UCSD-AML1 (cell line): Measurements from ENCODE around the gene LENG9.
A peak's percentile ranks its signal among the peaks of the same experiment; 100 is the strongest.

Experiments
- DNase-seq: peaks from one replicate; lab custom pipeline; 2025; ENCODE audit not compliant: unreplicated experiment; lab: John Stamatoyannopoulos, UW

LENG9 gene

DNA sequence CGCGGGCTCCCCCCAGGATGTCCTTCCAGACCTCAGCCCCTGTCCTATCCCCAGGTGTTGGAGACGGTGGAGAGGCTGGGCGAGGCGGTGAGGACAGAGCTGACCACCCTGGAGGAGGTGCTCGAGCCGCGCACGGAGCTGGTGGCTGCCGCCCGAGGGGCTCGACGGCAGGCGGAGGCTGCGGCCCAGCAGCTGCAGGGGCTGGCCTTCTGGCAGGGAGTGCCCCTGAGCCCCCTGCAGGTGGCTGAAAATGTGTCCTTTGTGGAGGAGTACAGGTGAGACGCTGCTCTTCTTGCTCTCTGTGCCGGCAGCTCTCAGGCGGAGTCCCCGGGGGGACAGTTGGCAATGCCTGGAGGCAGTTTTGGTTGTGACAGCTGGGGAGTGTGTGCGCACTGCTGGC is 41.4 kb downstream of the LENG9 start:
- DNase-seq: no peak

DNA sequence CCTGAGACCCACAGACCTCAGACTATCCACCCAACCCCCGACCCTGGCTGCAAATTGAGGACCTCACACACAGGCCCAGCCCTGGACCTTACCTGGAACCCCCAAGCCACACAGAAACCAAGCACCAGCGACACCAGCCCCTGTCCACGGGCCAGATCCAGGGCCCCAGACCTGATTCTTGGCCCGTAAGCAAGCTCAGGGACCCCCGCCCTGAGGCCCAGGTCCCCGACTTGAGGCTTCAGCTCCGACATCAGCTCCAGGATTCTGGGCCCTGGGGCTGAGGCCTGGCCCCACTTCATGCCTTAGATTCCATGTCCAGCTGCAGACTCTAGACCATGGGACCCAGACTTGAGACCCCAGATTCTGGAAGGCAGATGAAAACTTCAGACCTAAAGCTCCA is 42.1 kb downstream of the LENG9 start:
- DNase-seq: no peak

DNA sequence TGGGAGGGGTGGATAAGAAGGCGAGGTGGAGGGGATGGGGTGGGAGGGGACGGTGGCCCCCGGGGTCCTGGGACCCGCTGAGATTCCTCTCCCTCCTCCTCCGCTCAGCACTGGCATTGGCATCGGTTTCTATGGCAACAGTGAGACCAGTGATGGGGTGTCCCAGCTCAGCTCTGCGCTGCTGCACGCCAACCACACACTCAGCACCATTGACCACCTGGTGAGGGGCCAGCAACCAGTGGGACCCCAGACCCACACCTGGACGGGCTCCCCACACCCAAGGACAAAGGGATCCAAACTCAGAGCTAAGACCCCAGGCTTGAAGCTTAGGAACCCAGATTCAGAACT is 42.4 kb downstream of the LENG9 start:
- DNase-seq: no peak

DNA sequence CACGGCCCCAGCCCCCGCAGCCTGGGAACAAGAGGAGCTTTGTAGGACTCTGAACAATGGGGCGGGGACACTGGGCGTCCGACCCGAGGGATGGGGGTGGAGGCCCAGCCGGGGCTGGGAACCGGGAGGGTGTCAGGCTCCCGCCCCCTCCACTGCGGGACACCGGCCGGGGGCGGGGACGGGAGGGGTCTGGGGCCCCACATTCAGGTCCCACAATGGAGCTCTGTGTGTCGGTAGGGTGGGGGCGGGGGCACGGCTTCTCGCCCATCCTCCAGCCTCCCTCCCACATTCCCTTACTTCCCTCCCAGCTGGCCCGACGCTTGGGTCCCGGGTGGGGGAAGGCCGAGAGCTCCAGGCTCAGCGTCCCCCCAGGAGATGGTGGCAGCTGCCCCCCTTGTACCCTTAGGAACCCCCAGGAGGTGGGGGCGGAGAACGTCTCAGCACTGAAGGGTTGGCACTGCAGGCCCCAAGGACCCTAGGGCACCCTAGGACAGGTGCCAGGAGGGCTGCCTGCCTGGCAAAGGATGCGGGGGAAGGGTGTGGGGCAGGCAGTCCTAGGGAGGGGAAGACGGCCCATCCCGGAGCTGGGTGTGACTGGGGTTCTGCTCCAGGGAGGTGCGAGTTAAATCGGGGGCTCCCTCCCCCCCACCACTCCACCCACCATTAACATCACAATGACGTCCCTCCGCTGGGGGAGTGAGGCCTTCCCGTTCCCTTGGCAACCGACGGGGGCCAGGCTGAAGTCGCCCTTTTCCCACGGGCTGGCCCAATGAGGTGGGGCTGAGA is 43.0 kb downstream of the LENG9 start:
- no peak for DNase-seq

DNA sequence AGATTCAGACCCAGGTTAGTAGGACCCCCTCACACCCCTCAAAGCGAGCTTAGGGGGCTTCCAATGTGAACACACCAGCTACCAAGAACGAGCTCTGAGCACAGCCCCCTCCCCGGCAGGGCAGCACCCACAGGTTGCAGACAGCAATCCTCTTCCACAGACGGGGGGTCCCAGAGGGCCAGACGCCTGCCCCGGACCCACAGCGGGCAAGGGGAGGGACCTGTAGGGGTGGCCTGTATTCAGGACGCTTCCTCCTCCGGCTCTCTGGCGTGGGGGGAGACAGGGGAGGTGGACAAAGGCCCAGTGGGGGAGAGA is 43.6 kb downstream of the LENG9 start:
- DNase-seq: no peak

DNA sequence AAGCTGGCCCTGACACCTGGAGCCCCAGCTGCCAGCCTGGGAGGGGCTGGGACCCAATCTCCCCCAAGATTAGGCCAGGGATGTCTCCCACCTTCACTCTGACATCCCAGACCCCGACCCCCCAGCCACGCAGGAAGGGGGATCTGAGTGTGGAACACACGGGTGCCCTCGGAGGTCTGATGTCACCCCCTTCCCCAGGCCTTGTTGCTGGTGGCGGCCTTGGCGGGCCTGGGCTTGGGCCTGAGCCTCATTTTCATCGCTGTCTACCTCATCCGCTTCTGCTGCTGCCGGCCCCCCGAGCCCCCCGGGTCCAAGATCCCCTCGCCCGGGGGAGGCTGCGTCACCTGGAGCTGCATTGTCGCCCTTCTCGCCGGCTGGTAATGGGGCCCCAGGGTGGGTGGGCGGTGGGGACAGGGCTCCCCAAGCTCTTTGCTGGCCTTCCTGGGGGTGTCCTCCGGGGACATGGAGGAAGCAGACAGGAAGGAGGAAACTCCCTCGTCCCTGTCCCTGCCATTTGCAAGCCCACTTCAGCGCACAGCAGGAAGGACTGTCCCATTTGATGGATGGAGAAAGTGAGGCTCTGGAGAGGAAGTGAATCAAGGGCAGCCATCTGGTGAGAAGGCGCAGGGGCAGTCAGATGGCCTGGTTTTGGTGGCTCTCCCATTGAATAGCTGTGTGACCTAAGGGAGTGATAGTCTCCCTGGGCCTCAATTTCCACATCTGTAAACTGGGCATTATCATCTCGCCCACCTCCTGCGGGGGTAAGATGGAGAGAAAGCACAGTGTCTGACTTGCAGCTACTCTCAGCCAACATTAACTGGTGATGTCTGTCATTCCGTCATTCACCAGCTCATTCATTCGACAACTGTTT is 44.4 kb downstream of the LENG9 start:
- no peak for DNase-seq

DNA sequence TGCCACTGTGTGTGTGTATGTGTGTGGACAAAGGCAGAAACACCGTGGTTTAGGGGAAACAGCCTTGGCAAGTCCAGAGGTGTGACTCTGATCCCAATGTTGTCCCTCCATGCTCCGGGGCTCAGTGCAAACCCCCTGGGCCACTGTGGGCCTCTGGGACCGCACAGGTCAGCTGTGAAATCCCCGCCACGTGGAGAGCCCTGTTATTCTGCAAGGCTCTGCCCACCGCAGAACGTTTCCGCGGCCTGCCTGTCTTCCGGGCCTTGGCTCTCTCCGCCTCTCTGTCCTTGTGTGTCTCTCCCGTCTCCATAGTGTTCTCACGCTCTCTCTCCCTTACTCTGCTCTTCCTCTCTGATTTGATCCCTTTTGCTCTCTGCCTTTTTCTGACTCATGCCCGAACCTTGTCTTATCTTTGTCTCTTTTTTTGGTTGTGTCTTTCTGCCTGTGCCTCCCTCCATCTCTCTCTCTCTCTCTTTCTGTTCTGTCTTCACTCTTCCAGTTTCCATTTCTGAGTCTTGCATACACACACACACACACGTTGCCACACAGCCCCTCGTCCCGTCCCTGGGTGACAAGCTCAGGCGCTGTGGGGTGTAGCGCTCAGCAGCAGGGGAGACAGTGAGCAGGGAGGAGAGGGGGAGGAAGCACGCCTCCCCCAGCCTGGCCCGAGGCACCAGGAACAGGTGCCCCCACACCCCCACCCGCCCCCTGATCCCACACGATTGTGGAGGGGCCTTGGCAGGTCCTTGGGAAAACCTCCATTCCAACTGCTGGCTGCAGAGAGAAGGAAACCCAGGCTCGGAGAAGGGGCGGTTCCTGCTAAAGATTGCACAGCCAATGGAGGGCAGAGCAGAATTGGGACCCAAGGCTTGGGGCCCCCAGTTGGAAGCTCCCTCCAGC is 45.3 kb downstream of the LENG9 start:
- peak; percentile 70 for DNase-seq

DNA sequence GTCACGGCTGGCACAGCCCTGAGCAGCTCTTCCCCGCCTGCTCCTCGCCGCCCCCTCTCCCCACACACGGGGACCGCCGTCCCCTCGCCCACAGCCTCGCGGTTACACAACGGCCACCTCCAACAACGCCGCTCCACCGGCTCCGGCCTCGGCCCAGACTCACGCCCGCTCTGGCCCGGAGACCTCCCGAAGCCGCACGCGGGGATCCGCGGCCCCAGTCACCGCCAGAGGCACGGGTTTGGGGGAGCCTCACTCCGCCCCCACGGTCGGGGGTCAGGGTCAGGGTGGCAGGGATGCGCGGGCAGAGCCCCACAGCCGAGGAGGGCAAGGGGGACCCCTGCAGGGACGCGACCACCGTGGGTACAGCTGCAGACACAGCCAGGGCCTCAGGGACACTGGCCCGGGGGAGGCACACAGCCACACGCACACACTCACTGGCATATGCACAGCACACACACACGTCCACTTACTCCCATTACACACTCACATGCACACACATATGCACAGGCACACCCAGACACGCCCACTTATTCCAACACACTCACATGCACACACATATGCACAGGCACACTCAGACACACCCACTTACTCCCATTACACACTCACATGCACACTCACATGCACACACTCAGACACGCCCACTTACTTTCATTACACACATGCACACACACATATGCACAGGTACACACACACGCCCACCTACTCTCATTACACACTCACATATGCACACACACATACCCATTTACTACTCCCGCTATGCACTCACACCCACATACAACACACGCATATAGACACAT is 46.7 kb downstream of the LENG9 start:
- no peak for DNase-seq

DNA sequence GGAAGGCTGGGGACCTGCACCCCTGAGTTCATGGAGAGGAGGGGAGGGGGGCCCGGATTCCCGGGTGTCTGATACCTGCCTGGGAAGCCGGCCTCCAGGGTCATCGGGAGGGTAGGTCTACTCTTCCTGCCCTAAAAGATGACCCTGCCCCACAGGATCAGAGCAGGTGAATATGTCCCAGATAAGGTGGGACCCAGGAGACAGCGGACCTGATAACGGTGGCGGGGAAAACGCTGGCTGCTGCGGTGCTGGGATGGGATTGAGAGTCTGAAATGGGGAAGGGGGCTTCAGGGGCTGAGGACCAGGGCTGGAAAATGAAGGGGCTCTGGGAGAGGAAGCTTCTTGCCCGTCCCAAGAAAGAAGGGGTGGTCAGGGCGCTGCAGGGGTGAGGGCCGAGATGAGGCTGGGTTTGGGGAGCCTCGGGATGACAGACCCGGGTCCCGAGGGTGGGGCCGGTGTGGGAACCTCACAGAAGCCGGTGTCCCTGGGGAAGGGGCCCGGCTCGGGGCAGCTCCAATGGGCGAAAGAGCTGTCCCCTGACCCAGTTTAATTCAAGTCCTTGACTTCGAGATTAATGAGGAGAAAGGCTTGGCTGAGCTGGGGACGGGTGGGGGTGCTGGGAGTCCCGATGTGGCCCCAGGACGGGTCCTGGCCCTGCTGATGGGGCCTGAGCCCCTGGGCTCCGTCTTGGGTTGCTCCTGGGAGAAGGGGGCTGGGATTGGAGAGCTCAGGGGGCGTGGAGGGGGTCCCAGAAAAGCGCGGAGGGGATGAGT is 47.5 kb downstream of the LENG9 start:
- DNase-seq: no peak

DNA sequence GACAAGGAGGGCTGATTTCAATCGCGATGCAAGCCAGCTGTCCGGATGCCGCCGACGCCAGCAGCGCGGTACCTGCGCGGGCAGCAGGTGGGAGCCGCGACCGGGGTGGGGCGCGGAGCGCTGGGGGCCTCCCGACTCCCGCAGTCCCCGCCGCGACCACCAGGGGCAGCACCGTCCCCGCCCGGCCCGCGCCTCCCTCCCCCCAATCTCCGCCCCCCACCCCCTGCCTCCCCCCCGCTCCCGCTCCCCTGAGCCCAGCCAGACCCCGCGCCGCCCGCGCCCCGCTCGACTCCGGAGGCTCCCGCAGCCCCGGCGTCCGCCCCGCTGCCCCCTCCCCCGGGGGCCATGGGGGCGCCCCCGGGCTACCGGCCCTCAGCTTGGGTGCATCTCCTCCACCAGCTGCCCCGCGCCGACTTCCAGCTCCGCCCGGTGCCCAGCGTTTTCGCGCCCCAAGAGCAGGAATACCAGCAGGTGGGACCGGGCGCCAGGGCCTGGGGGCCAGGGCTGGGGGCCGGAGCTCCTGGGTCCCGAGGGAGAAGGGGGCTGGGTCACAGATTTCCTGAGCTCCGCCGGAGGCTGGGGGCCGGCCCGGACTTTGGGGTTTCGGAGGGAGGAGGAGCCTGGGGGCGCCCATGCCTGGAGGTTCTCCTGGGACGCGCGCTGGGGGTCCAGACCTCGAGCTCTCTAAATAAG is 48.2 kb downstream of the LENG9 start, which contains the start of gene TTYH1:
TSS of gene TTYH1 (plus strand) at position 257 of the 693 bp plus-strand sequence. CDS start at position 346, 89 bp downstream.
- no peak for DNase-seq

DNA sequence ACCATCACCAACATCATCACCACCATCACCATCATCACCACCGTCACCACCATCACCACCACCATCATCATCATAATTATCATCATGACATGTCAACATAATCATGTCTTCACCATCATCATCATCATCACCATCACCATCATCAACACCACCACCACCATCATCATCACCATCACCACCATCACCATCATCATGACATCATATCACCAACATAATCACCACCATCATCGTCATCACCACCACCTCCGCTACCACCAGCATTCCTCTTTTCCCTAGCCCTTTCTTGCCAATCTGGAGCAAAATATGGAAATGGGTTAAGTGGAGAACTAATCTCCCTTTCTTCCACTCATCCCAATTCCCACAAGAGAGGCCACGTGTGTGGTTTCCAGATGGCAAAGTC is 49.4 kb downstream of the LENG9 start:
- no peak for DNase-seq

DNA sequence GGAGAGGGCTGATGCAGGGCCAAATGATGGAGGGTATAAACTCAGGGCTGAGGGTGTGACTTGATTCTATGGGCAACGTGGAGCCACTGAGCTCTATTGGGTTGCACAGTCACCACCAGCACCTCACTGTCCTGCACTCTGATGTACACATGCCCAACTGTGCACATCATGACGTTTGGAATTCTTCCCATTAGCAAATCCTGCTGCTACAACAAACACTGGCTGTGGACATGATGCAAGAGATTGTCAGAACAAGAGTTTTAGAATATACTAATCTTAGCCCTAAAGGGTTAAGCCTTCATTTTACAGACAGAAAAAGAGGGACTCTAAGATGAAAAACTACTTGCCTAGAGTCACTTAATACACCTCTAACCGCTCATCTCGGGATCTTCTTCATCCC is 50.7 kb downstream of the LENG9 start:
- DNase-seq: no peak
